Lower lobe of right lung (tissue), 2 donors: ENCODE data around the gene ADAMTS2. TPM values are rescaled to one million over a fixed set of nuclear protein-coding genes. Genes with fewer than 3 reads are reported as not detected.

Source experiments
- ATAC-seq, 2 donors: fragments of 200-7000 bp; cut with Tn5 transposase; one replicate each; pipeline ENCODE4 v1.9.1; 2020 to 2022; ENCODE audit warnings: mild to moderate bottlenecking in 2 of 2, moderate library complexity in 2 of 2
- DNase-seq: peaks from one replicate; pipeline ENCODE4 v3.0.0-alpha.2; 2020
- H3K27ac ChIP-seq: fragments of 200-600 bp; one replicate; pipeline ENCODE4 v1.8.0; 2022
- H3K27me3 ChIP-seq: fragments of 200-600 bp; one replicate; pipeline ENCODE4 v1.8.0; 2022; ENCODE audit warnings: low read depth
- H3K36me3 ChIP-seq: fragments of 200-600 bp; one replicate; pipeline ENCODE4 v1.8.0; 2022; ENCODE audit warnings: mild to moderate bottlenecking
- H3K4me1 ChIP-seq: fragments of 200-600 bp; one replicate; pipeline ENCODE4 v1.8.0; 2022
- H3K4me3 ChIP-seq: fragments of 200-600 bp; one replicate; pipeline ENCODE4 v1.8.0; 2022; ENCODE audit warnings: mild to moderate bottlenecking
- H3K9me3 ChIP-seq: fragments of 200-600 bp; one replicate; pipeline ENCODE4 v1.8.0; 2022
- intact Hi-C: fragments of 100-400 bp; cut with DNase I; formaldehyde crosslinking; loops from one replicate; pipeline ENCODE4 v1.11.0; 2022
- total RNA-seq: library from RNA; stranded (reverse); fragmentation: NEBNext Ultra II Directional; extraction: Animal tissue kit (Norgen Biotek cat#: 25700); gene quantifications from one replicate; pipeline ENCODE4 v1.2.1, GENCODE V29; 2021
- TF ChIP-seq, protein P1 (sequence below): fragments of 200-600 bp; IDR thresholded peaks from one replicate; pipeline ENCODE4 v1.8.0; 2022; ENCODE audit warnings: antibody characterized with exemption, mild to moderate bottlenecking
- donor health status: DM: no; HTN: yes; CAD: no; lungs with severe emphysema.

ADAMTS2 gene
- total RNA-seq, 1 donor from 2014 or later, result 13.0 TPM

GRCh38 chr5:179180061-179180610 is 165.1 kb downstream of the ADAMTS2 start:
- peaks cover 4% of the 10 kb centered on the region for H3K9me3 ChIP-seq
- H3K4me1 ChIP-seq, result no peaks in the 10 kb centered on the region
- H3K27ac ChIP-seq, result no peak overlapping the region
- DNase-seq, result peak; percentile 14
- peaks cover 9% of the 10 kb centered on the region for H3K27me3 ChIP-seq
- no peak for ATAC-seq
- H3K4me3 ChIP-seq, result no peak overlapping the region
- H3K36me3 ChIP-seq, result no peaks in the 10 kb centered on the region
- intact Hi-C loops, result no loop called here
- TF ChIP-seq, protein P1, sequence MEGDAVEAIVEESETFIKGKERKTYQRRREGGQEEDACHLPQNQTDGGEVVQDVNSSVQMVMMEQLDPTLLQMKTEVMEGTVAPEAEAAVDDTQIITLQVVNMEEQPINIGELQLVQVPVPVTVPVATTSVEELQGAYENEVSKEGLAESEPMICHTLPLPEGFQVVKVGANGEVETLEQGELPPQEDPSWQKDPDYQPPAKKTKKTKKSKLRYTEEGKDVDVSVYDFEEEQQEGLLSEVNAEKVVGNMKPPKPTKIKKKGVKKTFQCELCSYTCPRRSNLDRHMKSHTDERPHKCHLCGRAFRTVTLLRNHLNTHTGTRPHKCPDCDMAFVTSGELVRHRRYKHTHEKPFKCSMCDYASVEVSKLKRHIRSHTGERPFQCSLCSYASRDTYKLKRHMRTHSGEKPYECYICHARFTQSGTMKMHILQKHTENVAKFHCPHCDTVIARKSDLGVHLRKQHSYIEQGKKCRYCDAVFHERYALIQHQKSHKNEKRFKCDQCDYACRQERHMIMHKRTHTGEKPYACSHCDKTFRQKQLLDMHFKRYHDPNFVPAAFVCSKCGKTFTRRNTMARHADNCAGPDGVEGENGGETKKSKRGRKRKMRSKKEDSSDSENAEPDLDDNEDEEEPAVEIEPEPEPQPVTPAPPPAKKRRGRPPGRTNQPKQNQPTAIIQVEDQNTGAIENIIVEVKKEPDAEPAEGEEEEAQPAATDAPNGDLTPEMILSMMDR, result no peak

DNA sequence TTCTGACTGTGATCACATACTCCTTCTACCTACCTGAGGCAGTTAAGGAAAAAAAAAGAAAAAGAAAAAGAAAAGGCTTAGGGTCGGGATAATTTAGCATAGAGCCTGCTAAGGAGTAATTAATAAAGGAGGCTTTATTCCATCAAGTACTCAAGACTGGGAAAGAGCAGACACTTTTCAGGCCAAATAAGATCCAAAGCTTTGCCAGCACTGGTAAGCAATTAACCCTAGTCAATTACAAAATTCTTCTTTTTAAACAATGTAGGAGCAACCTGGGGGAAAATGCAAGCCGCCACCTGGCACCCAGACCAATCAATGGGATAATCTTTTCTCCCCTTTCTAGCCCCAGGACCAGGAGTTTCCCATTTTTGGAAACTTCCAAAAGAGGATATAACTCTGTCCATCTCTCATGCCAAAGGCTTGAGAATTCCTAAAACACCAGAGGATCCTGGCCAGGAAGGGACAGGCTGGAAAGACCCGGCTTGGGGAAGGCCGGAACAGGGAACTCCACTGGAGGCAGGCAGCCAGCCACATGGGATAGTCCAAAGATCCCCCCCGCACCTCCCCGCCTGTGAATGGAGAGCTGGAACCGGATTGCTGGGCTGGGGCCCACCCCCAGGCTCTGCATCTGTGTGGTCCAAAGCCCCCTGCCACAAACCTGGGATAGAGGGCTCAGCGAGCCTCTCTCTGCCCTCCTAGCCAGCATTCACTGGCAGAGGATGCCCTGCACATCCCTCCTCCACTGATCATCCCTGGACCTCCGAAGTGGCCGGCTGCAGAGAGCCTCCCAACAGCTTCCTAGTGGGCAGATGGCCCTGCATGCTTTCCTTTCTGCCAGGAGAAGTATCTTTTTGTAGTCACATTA is 167.3 kb downstream of the ADAMTS2 start:
- Histone ChIP-seq H3K4me1 (no peaks in the 10 kb centered on the region), H3K9me3 (peaks cover 4% of the 10 kb centered on the region), H3K36me3 (no peaks in the 10 kb centered on the region), H3K27ac (no peak overlapping the region), H3K4me3 (no peak overlapping the region), H3K27me3 (peaks cover 9% of the 10 kb centered on the region)
- DNase-seq, result peak; percentile 37
- no peak for ATAC-seq
- TF ChIP-seq, protein P1, result no peak
- intact Hi-C loops, result no loop called here

DNA sequence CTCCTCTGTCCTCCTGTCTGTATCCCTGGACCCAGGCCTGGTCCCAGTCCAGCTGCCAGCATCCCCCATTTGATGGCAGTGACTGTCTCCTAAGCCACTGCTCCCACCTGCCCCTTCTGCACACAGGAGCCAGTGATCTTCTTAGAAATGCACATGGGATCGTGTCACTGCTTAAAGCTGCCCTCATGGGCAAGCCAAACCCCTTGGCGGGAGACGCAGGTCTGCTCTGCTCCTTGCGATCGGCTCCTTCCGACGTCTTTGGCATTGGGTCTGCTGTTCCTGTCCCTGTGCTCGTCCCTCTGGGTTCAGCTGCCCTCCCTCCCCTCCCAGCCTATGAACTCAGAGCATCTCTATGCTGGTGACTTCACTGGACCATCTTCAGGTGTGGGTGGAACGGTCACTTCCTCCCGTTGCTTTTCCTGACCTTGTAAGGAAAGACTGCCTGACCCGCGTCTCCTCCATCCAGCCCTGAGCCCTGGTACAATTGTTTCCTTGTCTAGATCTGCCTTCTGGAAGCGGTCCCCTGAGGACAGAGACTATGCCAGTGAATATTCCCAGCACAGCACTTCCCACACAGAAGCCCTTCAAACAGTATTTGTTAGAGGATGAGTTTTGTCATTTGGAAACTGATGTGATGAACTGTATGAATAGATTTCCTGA is 168.6 kb downstream of the ADAMTS2 start:
- intact Hi-C loops, result no loop called here
- no peaks in the 10 kb centered on the region for H3K36me3 ChIP-seq
- H3K27me3 ChIP-seq, result peaks cover 4% of the 10 kb centered on the region
- H3K4me3 ChIP-seq, result no peak overlapping the region
- H3K4me1 ChIP-seq, result no peaks in the 10 kb centered on the region
- ATAC-seq (no peak), DNase-seq (peak; percentile 24)
- no peak overlapping the region for H3K27ac ChIP-seq
- peaks cover 4% of the 10 kb centered on the region for H3K9me3 ChIP-seq
- TF ChIP-seq, protein P1, result no peak

GRCh38 chr5:179176166-179176565 is 169.1 kb downstream of the ADAMTS2 start:
- DNase-seq, result peak; percentile 20
- no peaks in the 10 kb centered on the region for H3K36me3 ChIP-seq
- peaks cover 4% of the 10 kb centered on the region for H3K9me3 ChIP-seq
- TF ChIP-seq, protein P1, result no peak
- no peaks in the 10 kb centered on the region for H3K4me1 ChIP-seq
- H3K27ac ChIP-seq, result no peak overlapping the region
- ATAC-seq, result no peak
- H3K27me3 ChIP-seq, result no peaks in the 10 kb centered on the region
- intact Hi-C loops, result no loop called here
- no peak overlapping the region for H3K4me3 ChIP-seq

DNA sequence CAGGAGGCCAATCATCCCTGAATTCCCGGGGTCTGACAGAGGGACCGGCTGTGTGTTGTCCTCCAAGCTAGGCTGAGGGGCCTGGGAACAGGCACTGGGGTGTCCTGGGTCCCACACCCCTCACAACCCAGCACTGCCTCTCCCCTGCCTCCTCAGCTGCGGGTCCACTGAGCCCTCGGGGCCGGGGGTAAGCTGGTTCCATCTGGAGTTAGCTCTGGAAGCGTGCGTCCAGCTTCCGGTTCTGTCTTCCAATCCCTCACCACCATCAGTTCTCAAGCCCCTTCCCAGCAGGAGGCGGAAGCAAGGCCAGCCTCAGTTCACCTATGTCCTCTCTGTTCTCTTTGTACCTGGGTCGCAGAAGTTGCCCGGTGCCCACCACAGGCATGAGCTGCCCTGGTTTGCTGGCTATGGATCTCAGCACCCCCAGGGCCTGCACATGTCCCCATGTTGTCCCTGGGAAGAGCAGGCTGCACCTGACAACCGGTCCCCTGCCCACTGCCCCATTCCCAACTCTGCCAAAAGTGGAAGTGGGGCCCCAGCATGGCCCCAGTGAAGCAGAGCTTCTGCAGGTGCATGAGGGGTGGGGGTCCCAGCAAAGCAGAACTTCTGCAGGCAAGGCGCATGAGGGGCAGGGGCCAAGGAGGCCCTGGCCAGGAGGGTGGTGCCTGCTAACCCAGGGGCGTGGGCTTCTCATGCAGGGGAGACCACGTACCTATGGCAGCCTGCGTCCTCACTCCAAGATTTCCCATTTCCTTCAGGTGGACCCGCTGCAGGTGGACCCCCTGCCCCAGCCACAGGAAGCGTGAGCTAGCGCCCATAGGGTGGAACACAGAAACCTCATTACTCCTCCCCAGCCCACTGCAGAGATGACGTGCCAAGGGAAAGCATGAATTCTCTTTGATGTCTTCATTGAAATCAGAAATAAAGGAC is 173.2 kb downstream of the ADAMTS2 start:
- H3K9me3 ChIP-seq, result no peaks in the 10 kb centered on the region
- no peak overlapping the region for H3K27ac ChIP-seq
- DNase-seq (peak; percentile 30), ATAC-seq (no peak)
- H3K4me1 ChIP-seq, result peaks cover 8% of the 10 kb centered on the region
- no peaks in the 10 kb centered on the region for H3K36me3 ChIP-seq
- TF ChIP-seq, protein P1, result no peak
- peaks cover 9% of the 10 kb centered on the region for H3K27me3 ChIP-seq
- intact Hi-C loops, result no loop called here
- H3K4me3 ChIP-seq, result no peak overlapping the region
